ENCODE results near the gene PTTG1IP. TPM values are rescaled to one million over a fixed set of nuclear protein-coding genes. Genes with fewer than 3 reads are reported as not detected.
A peak's percentile ranks its signal among the peaks of the same experiment; 100 is the strongest.

Gene PTTG1IP
- total and polyA plus RNA-seq, 2 of the 13 experiments (the other 11 are each of a cell fraction or from before 2014, with no cell fraction given): 161 to 700 TPM

GRCh38 chr21:44869781-44870747 is 3.4 kb downstream of the PTTG1IP start (continued):
- TF ChIP-seq CBX5 (CRISPR knock-in tag; IDR thresholded peaks at IDR 0.05; ENCODE audit: borderline replicate concordance) (0 out of 2 replicates have a peak, but pooled peaks have one; percentile 34), DPF2 (CRISPR knock-in tag; IDR thresholded peaks at IDR 0.05; ENCODE audit: borderline replicate concordance, low read depth) (peak; percentile 53; the same call in 1 of the 2 replicates), RCOR2 (CRISPR knock-in tag; IDR thresholded peaks at IDR 0.05) (peak; percentile 50), ZBED4 (CRISPR knock-in tag; IDR thresholded peaks at IDR 0.05; ENCODE audit: borderline replicate concordance) (no peak; the same call in 1 of the 2 replicates), FOXP4 (CRISPR knock-in tag; IDR thresholded peaks at IDR 0.05) (peak; percentile 76), EP300 (IDR thresholded peaks at IDR 0.05; ENCODE audit: low read depth in 2 of 2, low read length in 2 of 2) (peak in 1 of 2 experiments; percentile 71; a peak in 2 of 4 replicates), EP300 (CRISPR knock-in tag; IDR thresholded peaks at IDR 0.05; ENCODE audit: borderline replicate concordance) (peak; percentile 54; the same call in 1 of the 2 replicates), ZNF430 (CRISPR knock-in tag; IDR thresholded peaks at IDR 0.05) (0 out of 2 replicates have a peak, but pooled peaks have one; percentile 54), IKZF5 (CRISPR knock-in tag; IDR thresholded peaks at IDR 0.05) (peak; percentile 74), NR2F6 (IDR thresholded peaks at IDR 0.05) (peak; percentile 55), NR2F6 (CRISPR knock-in tag; IDR thresholded peaks at IDR 0.05) (peak; percentile 80), PAXIP1 (CRISPR knock-in tag; conservative IDR thresholded peaks at IDR 0.05) (peak; percentile 72), ZNF282 (IDR thresholded peaks at IDR 0.05; ENCODE audit: partially characterized antibody) (no peak), GTF3A (CRISPR knock-in tag; conservative IDR thresholded peaks at IDR 0.05) (0 out of 2 replicates have a peak, but pooled peaks have one; percentile 22)

Data from HepG2 (cell line).